HepG2 (cell line): ENCODE measurements around the gene PREX1. TPM values are rescaled to one million over a fixed set of nuclear protein-coding genes. Genes with fewer than 3 reads are reported as not detected.

Source experiments
- ATAC-seq: fragments of 200-7000 bp; cut with Tn5 transposase; 3 replicates; pipeline ENCODE4 v1.9.1; 2020; ENCODE audit warnings: mild to moderate bottlenecking, moderate library complexity
- BruUV-seq: library from RNA; stranded (reverse); fragments of 400-500 nt; replicated peaks from 2 replicates; lab custom pipeline; 2021; lab: Mats Ljungman, UMichigan
- CTCF ChIA-PET: fragments of 300-600 bp; formaldehyde crosslinking; extraction: SDS; loops from one replicate; lab custom pipeline; 2021; ENCODE audit warnings: low total read pairs, inconsistent platforms, low intra/inter-chr PET ratio; lab: Yijun Ruan, JAX
- POLR2A ChIA-PET: fragments of 350-600 bp; sonication (Branson Sonifier 250); formaldehyde crosslinking; loops from one replicate; lab custom pipeline; 2020; ENCODE audit warnings: antibody characterized with exemption, inconsistent platforms; lab: Yijun Ruan, JAX
- DNase-seq: peaks from one replicate; pipeline ENCODE4 v3.0.0-alpha.2; 2015; ENCODE audit warnings: low spot score
- FAIRE-seq: peaks from 3 replicates; lab custom pipeline; 2011; peaks lifted over from hg19 to GRCh38; lab: Jason Lieb, UNC
- H2AFZ ChIP-seq: one replicate; pipeline ENCODE4 v1.6.1; 2011; ENCODE audit warnings: low read length, inconsistent platforms
- H3K27ac ChIP-seq: fragments of 300-600 bp; 3 replicates; pipeline ENCODE4 v1.8.0; 2011; ENCODE audit warnings: mixed run types, mild to moderate bottlenecking, mixed read lengths, low read length, inconsistent platforms; ENCODE audit not compliant: insufficient read depth; ENCODE audit errors: extremely low read length
- H3K27me3 ChIP-seq, 2 experiments: fragments of 200-600 bp in 1 of 2; 2 replicates in 1 of 2; 3 replicates in 1 of 2; pipeline versions ENCODE4 v1.6.0 to v1.8.0; 2011; ENCODE audit warnings: low read length in 2 of 2, mild to moderate bottlenecking in 2 of 2, moderate library complexity in 2 of 2, inconsistent platforms in 1 of 2; ENCODE audit not compliant: insufficient read depth in 2 of 2, control insufficient read depth in 1 of 2
- H3K36me3 ChIP-seq, 2 experiments: fragments of 200-600 bp in 1 of 2; replicated peaks in 1 of 2; 2 replicates in 1 of 2; 3 replicates in 1 of 2; pipeline versions ENCODE4 v1.5.1 to v1.8.0; 2011; ENCODE audit warnings: low read length in 2 of 2, inconsistent platforms in 1 of 2; ENCODE audit not compliant: insufficient read depth in 2 of 2, control insufficient read depth in 1 of 2
- H3K4me1 ChIP-seq: 2 replicates; pipeline ENCODE4 v1.5.1; 2012; ENCODE audit warnings: low read length, inconsistent platforms; ENCODE audit not compliant: insufficient read depth
- H3K4me2 ChIP-seq: 2 replicates; pipeline ENCODE4 v1.6.0; 2011; ENCODE audit warnings: low read depth, low read length, inconsistent platforms
- H3K4me3 ChIP-seq, 3 experiments: fragments of 200-600 bp in 1 of 3; sonication (generic), shearing (Covaris generic) in 1 of 3; replicated peaks in 1 of 3; 2 replicates each; pipeline ENCODE4 v1.5.1; 2011 to 2016; ENCODE audit warnings: low read length in 3 of 3, inconsistent platforms in 2 of 3, low read depth in 2 of 3, mild to moderate bottlenecking in 2 of 3, control low read depth in 1 of 3, mixed read lengths in 1 of 3; ENCODE audit not compliant: insufficient read depth in 1 of 3
- H3K79me2 ChIP-seq: one replicate; pipeline ENCODE4 v1.6.1; 2011; ENCODE audit warnings: low read length, inconsistent platforms; ENCODE audit not compliant: insufficient read depth
- H3K9ac ChIP-seq: 2 replicates; pipeline ENCODE4 v1.6.0; 2011; ENCODE audit warnings: mild to moderate bottlenecking, low read depth, low read length, inconsistent platforms; ENCODE audit not compliant: insufficient read depth
- H3K9me3 ChIP-seq: 2 replicates; pipeline ENCODE4 v1.5.1; 2012; ENCODE audit warnings: mild to moderate bottlenecking, low read length
- H4K20me1 ChIP-seq: 2 replicates; pipeline ENCODE4 v1.6.0; 2011; ENCODE audit warnings: inconsistent platforms, mild to moderate bottlenecking, low read length, moderate library complexity; ENCODE audit not compliant: insufficient read depth
- MIXL1 ChIP-seq: IDR thresholded peaks from 2 replicates; pipeline ENCODE4 v1.6.1; 2016
- MNT ChIP-seq: fragments of 450-650 bp; IDR thresholded peaks from 2 replicates; pipeline ENCODE4 v1.6.1; 2016
- XBP1 ChIP-seq: sonication (generic); formaldehyde crosslinking; IDR thresholded peaks from 2 replicates; pipeline ENCODE4 v1.5.0; 2020; ENCODE audit warnings: missing genetic modification reagents
- ZBTB2 ChIP-seq: sonication (generic); formaldehyde crosslinking; IDR thresholded peaks from 2 replicates; pipeline ENCODE4 v1.8.0; 2022; ENCODE audit warnings: low read depth, missing genetic modification reagents
- ZNF382 ChIP-seq: sonication (generic); formaldehyde crosslinking; IDR thresholded peaks from 2 replicates; pipeline ENCODE4 v1.5.0; 2020; ENCODE audit warnings: missing genetic modification reagents, mild to moderate bottlenecking, borderline replicate concordance
- ZNF547 ChIP-seq: sonication (generic); formaldehyde crosslinking; IDR thresholded peaks from 2 replicates; pipeline ENCODE4 v1.5.1; 2020; ENCODE audit warnings: mild to moderate bottlenecking, missing genetic modification reagents
- ZNF558 ChIP-seq: sonication (generic); formaldehyde crosslinking; IDR thresholded peaks from 2 replicates; pipeline ENCODE4 v1.9.0; 2022; ENCODE audit warnings: mild to moderate bottlenecking, missing genetic modification reagents, borderline replicate concordance
- ZNF597 ChIP-seq: sonication (generic); formaldehyde crosslinking; IDR thresholded peaks from 2 replicates; pipeline ENCODE4 v1.5.0; 2020; ENCODE audit warnings: missing genetic modification reagents
- ZNF777 ChIP-seq: sonication (generic); formaldehyde crosslinking; IDR thresholded peaks from 2 replicates; pipeline ENCODE4 v1.4.0; 2020; ENCODE audit warnings: missing genetic modification reagents
- whole genome bisulfite sequencing: methylation state at CpG from one replicate; pipeline ENCODE4 v1.1.6; 2017; ENCODE audit warnings: low lambda C conversion rate; 5-methylcytosine and 5-hydroxymethylcytosine counted together
- in situ Hi-C: cut with HindIII; loops from 2 replicates; pipeline ENCODE4 v1.10.0; 2017; ENCODE audit warnings: low pct_unique_long_range_greater_than_20kb; ENCODE audit not compliant: extremely low pct_ligation_motif_present
- intact Hi-C: fragments of 100-400 bp; cut with micrococcal nuclease; formaldehyde crosslinking; loops from one replicate; pipeline ENCODE4 v1.10.0; 2022; ENCODE audit not compliant: unreplicated experiment
- polyA plus RNA-seq, 8 experiments: library from polyadenylated mRNA; depleted of rRNA in 3 of 8; stranded (reverse) in 7 of 8; unstranded in 1 of 8; fragments of >200 nt; fragmentation: Illumina TruSeq in 4 of 8; extraction: Trizol in 4 of 8; gene quantifications; 2 replicates each; pipeline versions ENCODE4 v1.2.1 to v1.2.3, GENCODE V29; 2011 to 2016; ENCODE audit warnings: low read depth in 4 of 8, missing spikeins in 1 of 8, mixed read lengths in 1 of 8; ENCODE audit not compliant: insufficient read depth in 1 of 8
- total RNA-seq, 5 experiments: library from RNA; depleted of rRNA; stranded (reverse); fragments of >200 nt; fragmentation: Illumina TruSeq; extraction: Trizol; gene quantifications; 2 replicates each; pipeline ENCODE4 v1.2.3, GENCODE V29; 2016; ENCODE audit warnings: low read depth in 1 of 5
- TF ChIP-seq, protein P1 (sequence below): sonication (generic); formaldehyde crosslinking; IDR thresholded peaks from 2 replicates; pipeline ENCODE4 v1.4.0; 2020; ENCODE audit warnings: missing genetic modification reagents

The PREX1 gene
- total and polyA plus RNA-seq, 2 of the 13 experiments (the other 11 are each of a cell fraction or from before 2014, with no cell fraction given): 0.02 to 0.04 TPM

GRCh38 chr20:48603819-48604405 is 223.9 kb downstream of the PREX1 start:
- intact Hi-C loops: no loop called here
- FAIRE-seq (no peak), ATAC-seq (no peak), DNase-seq (no peak)
- H3K9me3 ChIP-seq: no peaks in the 10 kb centered on the region
- peaks cover 7 to 16% of the 10 kb centered on the region in 2 experiments; a peak in 2 of 5 replicates for H3K27me3 ChIP-seq
- no peaks in the 10 kb centered on the region for H3K79me2 ChIP-seq
- CTCF ChIA-PET: no interaction called here
- POLR2A ChIA-PET: no interaction called here
- H3K27ac ChIP-seq: no peak overlapping the region
- BruUV-seq: no TSS peak
- 48% methylated on average over 7 of the region's 11 CpGs for WGBS
- TF ChIP-seq MNT: peak; percentile 17; the same call in 1 of the 2 replicates
- no peak for TF ChIP-seq ZNF382
- no peak overlapping the region for H2AFZ ChIP-seq
- in situ Hi-C loops: loop anchor here (25.0 kb wide), 1 partner anchor 192 kb away; no protein-coding TSS in a partner anchor
- no peak overlapping the region for H3K9ac ChIP-seq
- H3K4me3 ChIP-seq: no peak overlapping the region
- H3K4me2 ChIP-seq: no peak overlapping the region
- H3K36me3 ChIP-seq: no peaks in the 10 kb centered on the region
- peaks cover 5% of the 10 kb centered on the region for H3K4me1 ChIP-seq
- H4K20me1 ChIP-seq: no peaks in the 10 kb centered on the region

GRCh38 chr20:48603116-48603818 is 224.5 kb downstream of the PREX1 start:
- intact Hi-C loops: no loop called here
- H3K27me3 ChIP-seq: peaks cover 7 to 16% of the 10 kb centered on the region in 2 experiments; a peak in 2 of 5 replicates
- TF ChIP-seq ZNF597 (CRISPR knock-in tag) (no peak), MIXL1 (CRISPR knock-in tag) (no peak), ZNF547 (CRISPR knock-in tag) (no peak), ZNF777 (CRISPR knock-in tag) (no peak), ZNF558 (CRISPR knock-in tag) (no peak), ZBTB2 (CRISPR knock-in tag) (no peak), XBP1 (CRISPR knock-in tag) (no peak)
- TF ChIP-seq, protein P1, sequence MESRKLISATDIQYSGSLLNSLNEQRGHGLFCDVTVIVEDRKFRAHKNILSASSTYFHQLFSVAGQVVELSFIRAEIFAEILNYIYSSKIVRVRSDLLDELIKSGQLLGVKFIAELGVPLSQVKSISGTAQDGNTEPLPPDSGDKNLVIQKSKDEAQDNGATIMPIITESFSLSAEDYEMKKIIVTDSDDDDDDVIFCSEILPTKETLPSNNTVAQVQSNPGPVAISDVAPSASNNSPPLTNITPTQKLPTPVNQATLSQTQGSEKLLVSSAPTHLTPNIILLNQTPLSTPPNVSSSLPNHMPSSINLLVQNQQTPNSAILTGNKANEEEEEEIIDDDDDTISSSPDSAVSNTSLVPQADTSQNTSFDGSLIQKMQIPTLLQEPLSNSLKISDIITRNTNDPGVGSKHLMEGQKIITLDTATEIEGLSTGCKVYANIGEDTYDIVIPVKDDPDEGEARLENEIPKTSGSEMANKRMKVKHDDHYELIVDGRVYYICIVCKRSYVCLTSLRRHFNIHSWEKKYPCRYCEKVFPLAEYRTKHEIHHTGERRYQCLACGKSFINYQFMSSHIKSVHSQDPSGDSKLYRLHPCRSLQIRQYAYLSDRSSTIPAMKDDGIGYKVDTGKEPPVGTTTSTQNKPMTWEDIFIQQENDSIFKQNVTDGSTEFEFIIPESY (CRISPR knock-in tag): no peak
- no peak for ATAC-seq
- no peaks in the 10 kb centered on the region for H4K20me1 ChIP-seq
- no peaks in the 10 kb centered on the region for H3K79me2 ChIP-seq
- no peak overlapping the region for H3K9ac ChIP-seq
- no TSS peak for BruUV-seq
- H3K9me3 ChIP-seq: no peaks in the 10 kb centered on the region
- no peak overlapping the region for H3K4me3 ChIP-seq
- ChIA-PET POLR2A (no interaction called here), CTCF (no interaction called here)
- FAIRE-seq: no peak
- DNase-seq: no peak
- H3K27ac ChIP-seq: no peak overlapping the region
- in situ Hi-C loops: loop anchor here (25.0 kb wide), 1 partner anchor 191 kb away; no protein-coding TSS in a partner anchor
- WGBS: 64% methylated on average over 8 of the region's 9 CpGs
- H3K4me2 ChIP-seq: no peak overlapping the region
- H3K4me1 ChIP-seq: peaks cover 2% of the 10 kb centered on the region
- H2AFZ ChIP-seq: no peak overlapping the region
- no peaks in the 10 kb centered on the region for H3K36me3 ChIP-seq
